Caco-2 (cell line): ENCODE data around the gene DLX5. TPM values are rescaled to one million over a fixed set of nuclear protein-coding genes. Genes with fewer than 3 reads are reported as not detected.

ENCODE experiments used
- BruUV-seq: library from RNA; stranded (reverse); fragments of 400-500 nt; replicated peaks from 2 replicates; lab custom pipeline; 2021; lab: Mats Ljungman, UMichigan
- CTCF ChIA-PET: fragments of 300-600 bp; sonication (Branson Sonifier 250); formaldehyde crosslinking; loops from one replicate; lab custom pipeline; 2022; ENCODE audit warnings: antibody characterized with exemption; lab: Charles Lee
- POLR2A ChIA-PET: fragments of 300-600 bp; sonication (Branson Sonifier 250); formaldehyde crosslinking; loops from one replicate; lab custom pipeline; 2022; ENCODE audit warnings: antibody characterized with exemption; lab: Charles Lee
- DNase-seq, 2 experiments: peaks; one replicate each; pipeline versions ENCODE4 v3.0.0 to v3.0.0-alpha.2; 2020 to 2022
- H3K27me3 ChIP-seq: replicated peaks from 2 replicates; pipeline ENCODE4 v1.6.0; 2011; ENCODE audit warnings: low read length; ENCODE audit not compliant: control insufficient read depth, insufficient read depth
- H3K36me3 ChIP-seq: 2 replicates; pipeline ENCODE4 v1.5.1; 2011; ENCODE audit warnings: low read length; ENCODE audit not compliant: control insufficient read depth, insufficient read depth
- H3K4me1 ChIP-seq: fragments of 250-450 bp; sonication (Bioruptor Pico); 2 replicates; pipeline ENCODE4 v1.5.1; 2020; ENCODE audit warnings: mild to moderate bottlenecking
- H3K4me3 ChIP-seq: 2 replicates; pipeline ENCODE4 v1.5.1; 2011; ENCODE audit warnings: low read depth, mild to moderate bottlenecking, control low read depth, low read length
- H3K9me3 ChIP-seq: fragments of 250-450 bp; sonication (Bioruptor Pico); 2 replicates; pipeline ENCODE4 v1.5.1; 2020; ENCODE audit warnings: mild to moderate bottlenecking, moderate library complexity
- H3K27ac Mint-ChIP-seq: one replicate; pipeline ENCODE4 v1.8.0; 2022; ENCODE audit warnings: mixed read lengths; ENCODE audit not compliant: unreplicated experiment
- H3K27me3 Mint-ChIP-seq: one replicate; pipeline ENCODE4 v1.8.0; 2022; ENCODE audit warnings: mixed read lengths; ENCODE audit not compliant: insufficient read depth, unreplicated experiment
- H3K36me3 Mint-ChIP-seq: one replicate; pipeline ENCODE4 v1.8.0; 2022; ENCODE audit warnings: mild to moderate bottlenecking, mixed read lengths; ENCODE audit not compliant: insufficient read depth, unreplicated experiment
- H3K4me1 Mint-ChIP-seq: one replicate; pipeline ENCODE4 v1.8.0; 2022; ENCODE audit warnings: low read depth, mixed read lengths; ENCODE audit not compliant: unreplicated experiment
- H3K4me3 Mint-ChIP-seq: one replicate; pipeline ENCODE4 v1.8.0; 2022; ENCODE audit warnings: mild to moderate bottlenecking, moderate library complexity, mixed read lengths; ENCODE audit not compliant: unreplicated experiment
- H3K9me3 Mint-ChIP-seq: one replicate; pipeline ENCODE4 v1.8.0; 2022; ENCODE audit warnings: mixed read lengths; ENCODE audit not compliant: unreplicated experiment
- CTCF ChIP-seq, 2 experiments: fragments of 200-600 bp in 1 of 2; IDR thresholded peaks; 1 replicate in 1 of 2; 2 replicates in 1 of 2; pipeline versions ENCODE4 v1.5.1 to v1.8.0; 2011 to 2022; ENCODE audit warnings: antibody characterized with exemption in 1 of 2, control low read depth in 1 of 2, inconsistent platforms in 1 of 2, low read depth in 1 of 2, low read length in 1 of 2, mild to moderate bottlenecking in 1 of 2, moderate library complexity in 1 of 2; ENCODE audit not compliant: insufficient read depth in 1 of 2, severe bottlenecking in 1 of 2, unreplicated experiment in 1 of 2
- intact Hi-C: fragments of 100-400 bp; cut with micrococcal nuclease; formaldehyde crosslinking; loops from one replicate; pipeline ENCODE4 v1.10.0; 2022; ENCODE audit not compliant: unreplicated experiment
- total RNA-seq: library from RNA; stranded (reverse); gene quantifications from 2 replicates; pipeline ENCODE4 v1.2.3, GENCODE V29; 2022

DLX5 gene
- total RNA-seq, 1 experiment from 2014 or later, result not detected

GRCh38 chr7:97015756-97016380 is 8.8 kb downstream of the DLX5 start:
- H3K36me3 ChIP-seq, result no peaks in the 10 kb centered on the region
- Mint-ChIP-seq H3K27me3 (peaks cover 28% of the 10 kb centered on the region), H3K9me3 (no peaks in the 10 kb centered on the region), H3K4me3 (peak overlapping the region; percentile 78), H3K4me1 (no peaks in the 10 kb centered on the region), H3K27ac (no peak overlapping the region), H3K36me3 (peaks cover 8% of the 10 kb centered on the region)
- H3K4me3 ChIP-seq, result peak overlapping the region; percentile 37
- no peak for TF ChIP-seq CTCF (IDR thresholded peaks at IDR 0.05; ENCODE audit: insufficient read depth in 1 of 2, low read depth in 1 of 2, low read length in 1 of 2, severe bottlenecking in 1 of 2, unreplicated experiment in 1 of 2)
- ChIA-PET CTCF (interaction anchor here (0.6 to 2.2 kb wide), 5 partner anchors 10 to 1235 kb away, joined by 3 to 10 read pairs (median 3); partner anchors contain the start of gene DLX6), POLR2A (interaction anchor here (1.5 kb wide), 1 partner anchor 10 kb away, joined by 3 read pairs; no protein-coding TSS in a partner anchor)
- no peaks in the 10 kb centered on the region; the same call in 1 of the 2 replicates for H3K27me3 ChIP-seq
- no peaks in the 10 kb centered on the region for H3K4me1 ChIP-seq
- intact Hi-C loops, result loop anchor here (1.0 kb wide), 1 partner anchor 8 kb away; the partner anchor contains the start of gene DLX5
- BruUV-seq, result no TSS peak
- DNase-seq, result no peak
- H3K9me3 ChIP-seq, result no peaks in the 10 kb centered on the region

DNA sequence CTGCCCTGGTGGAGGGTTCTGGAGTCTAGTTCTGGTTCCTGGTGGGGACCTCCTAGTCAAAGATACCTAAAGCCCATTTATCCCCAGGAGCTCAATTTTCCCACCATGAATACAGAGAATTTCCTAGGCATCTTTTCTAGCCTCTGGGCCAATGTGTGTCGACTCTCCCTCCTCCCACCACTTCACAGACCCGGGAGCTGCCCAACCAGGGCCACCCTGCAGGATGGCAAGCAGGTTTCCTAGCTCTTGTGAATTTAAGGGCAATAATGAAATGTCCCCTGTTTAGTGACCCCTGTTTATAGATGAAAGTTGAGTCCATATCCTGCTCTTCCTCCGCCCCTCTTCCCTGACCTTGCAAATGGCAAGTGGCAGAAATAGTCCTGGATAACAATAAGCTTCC is 9.4 kb downstream of the DLX5 start:
- CTCF ChIA-PET, result interaction anchor here (2.2 kb wide), 1 partner anchor 12 kb away, joined by 10 read pairs; no protein-coding TSS in a partner anchor
- no peaks in the 10 kb centered on the region for H3K9me3 ChIP-seq
- H3K27me3 ChIP-seq, result no peaks in the 10 kb centered on the region; the same call in 1 of the 2 replicates
- H3K27ac Mint-ChIP-seq, result no peak overlapping the region
- intact Hi-C loops, result no loop called here
- H3K36me3 Mint-ChIP-seq, result peaks cover 8% of the 10 kb centered on the region
- DNase-seq, result no peak
- BruUV-seq, result no TSS peak
- no peak overlapping the region for H3K4me3 ChIP-seq
- H3K4me3 Mint-ChIP-seq, result no peak overlapping the region
- H3K4me1 Mint-ChIP-seq, result no peaks in the 10 kb centered on the region
- H3K9me3 Mint-ChIP-seq, result no peaks in the 10 kb centered on the region
- no peak for TF ChIP-seq CTCF (IDR thresholded peaks at IDR 0.05; ENCODE audit: insufficient read depth in 1 of 2, low read depth in 1 of 2, low read length in 1 of 2, severe bottlenecking in 1 of 2, unreplicated experiment in 1 of 2)
- no peaks in the 10 kb centered on the region for H3K4me1 ChIP-seq
- peaks cover 28% of the 10 kb centered on the region for H3K27me3 Mint-ChIP-seq
- POLR2A ChIA-PET, result interaction anchor here (1.5 kb wide), 1 partner anchor 10 kb away, joined by 3 read pairs; no protein-coding TSS in a partner anchor
- H3K36me3 ChIP-seq, result no peaks in the 10 kb centered on the region

DNA sequence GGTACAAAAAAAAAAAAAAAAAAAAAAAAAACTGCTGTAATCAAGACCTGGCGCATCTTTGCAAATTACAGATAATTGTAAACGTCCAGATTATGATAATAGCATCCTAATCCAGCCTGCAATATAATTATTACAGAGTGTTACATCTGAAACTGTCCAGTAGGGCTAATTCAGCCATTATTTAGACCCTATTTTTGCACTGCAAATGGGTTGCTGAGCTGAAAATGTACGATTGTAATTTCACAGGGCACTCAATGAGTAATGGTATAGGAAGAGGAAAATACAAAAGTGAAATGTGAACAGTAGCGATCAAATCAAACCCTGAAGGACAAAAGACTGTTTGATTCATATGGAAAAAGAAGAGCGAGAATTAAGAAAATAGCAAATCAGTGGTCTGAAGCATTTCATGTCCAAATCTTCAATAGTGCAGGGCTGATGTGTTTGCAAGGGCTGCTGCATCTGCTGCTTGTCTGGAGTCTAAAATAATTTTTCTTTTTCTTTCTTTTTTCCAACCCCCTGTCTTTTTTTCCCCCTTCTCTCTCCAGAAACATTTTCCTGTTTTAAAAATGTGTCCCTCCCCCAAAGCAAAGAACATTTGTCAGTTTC is 10.4 kb downstream of the DLX5 start:
- no peaks in the 10 kb centered on the region; the same call in 1 of the 2 replicates for H3K27me3 ChIP-seq
- intact Hi-C loops, result no loop called here
- no TSS peak for BruUV-seq
- no peaks in the 10 kb centered on the region for H3K9me3 ChIP-seq
- no peak overlapping the region for H3K4me3 Mint-ChIP-seq
- no peaks in the 10 kb centered on the region for H3K4me1 Mint-ChIP-seq
- no peak for DNase-seq
- TF ChIP-seq CTCF (IDR thresholded peaks at IDR 0.05; ENCODE audit: insufficient read depth in 1 of 2, low read depth in 1 of 2, low read length in 1 of 2, severe bottlenecking in 1 of 2, unreplicated experiment in 1 of 2), result no peak
- no peaks in the 10 kb centered on the region for H3K36me3 ChIP-seq
- peaks cover 8% of the 10 kb centered on the region for H3K36me3 Mint-ChIP-seq
- H3K27me3 Mint-ChIP-seq, result peaks cover 26% of the 10 kb centered on the region
- H3K4me3 ChIP-seq, result no peak overlapping the region
- CTCF ChIA-PET, result no interaction called here
- H3K4me1 ChIP-seq, result no peaks in the 10 kb centered on the region
- H3K9me3 Mint-ChIP-seq, result no peaks in the 10 kb centered on the region
- H3K27ac Mint-ChIP-seq, result no peak overlapping the region
- POLR2A ChIA-PET, result no interaction called here
